ENCODE data around the gene PPM1H.

PPM1H gene

GRCh38 chr12:62631471-62632410 is 303.2 kb downstream of the PPM1H start:
- no peak for DNase-seq

GRCh38 chr12:62629971-62630739 is 304.8 kb downstream of the PPM1H start:
- peak; percentile 40 for DNase-seq

DNA sequence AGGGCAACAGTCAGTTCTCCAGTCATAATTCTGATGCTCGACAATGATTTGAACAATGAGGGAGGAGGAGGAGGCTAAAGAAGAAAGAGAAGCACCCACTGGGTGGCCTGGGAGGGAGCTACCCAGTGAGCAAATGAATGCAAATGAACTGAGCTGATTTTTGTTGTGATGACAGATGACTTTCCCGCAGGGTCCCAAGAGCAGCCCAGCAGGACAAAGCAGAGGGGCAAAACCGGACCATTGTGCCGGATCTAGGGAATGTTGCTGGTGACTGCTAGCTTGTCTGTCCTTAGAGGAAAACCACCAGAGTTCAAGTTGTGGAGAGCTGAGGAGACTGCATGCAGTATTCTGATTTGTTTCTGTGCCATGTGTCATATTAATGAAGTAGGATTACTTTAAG is 305.5 kb downstream of the PPM1H start:
- DNase-seq: no peak

DNA sequence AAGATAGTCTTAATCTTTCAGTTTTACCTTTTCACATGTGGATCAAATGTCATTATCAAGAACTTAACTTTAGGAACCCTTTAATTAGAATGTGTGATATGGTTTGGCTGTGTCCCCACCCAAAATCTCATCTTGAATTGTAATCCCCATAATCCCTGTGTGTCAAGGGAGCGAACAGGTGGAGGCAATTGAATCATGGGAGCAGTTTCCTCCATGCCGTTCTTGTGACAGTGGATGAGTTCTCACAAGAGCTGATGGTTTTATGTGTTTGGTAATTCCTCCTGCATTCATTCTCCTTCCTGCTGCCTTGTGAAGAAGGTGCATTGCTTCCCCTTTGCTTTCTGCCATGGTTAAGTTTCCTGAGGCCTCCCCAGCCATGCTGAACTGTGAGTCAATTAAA is 307.8 kb downstream of the PPM1H start:
- no peak for DNase-seq

GRCh38 chr12:62625228-62625627 is 309.7 kb downstream of the PPM1H start:
- peak; percentile 30 for DNase-seq

DNA sequence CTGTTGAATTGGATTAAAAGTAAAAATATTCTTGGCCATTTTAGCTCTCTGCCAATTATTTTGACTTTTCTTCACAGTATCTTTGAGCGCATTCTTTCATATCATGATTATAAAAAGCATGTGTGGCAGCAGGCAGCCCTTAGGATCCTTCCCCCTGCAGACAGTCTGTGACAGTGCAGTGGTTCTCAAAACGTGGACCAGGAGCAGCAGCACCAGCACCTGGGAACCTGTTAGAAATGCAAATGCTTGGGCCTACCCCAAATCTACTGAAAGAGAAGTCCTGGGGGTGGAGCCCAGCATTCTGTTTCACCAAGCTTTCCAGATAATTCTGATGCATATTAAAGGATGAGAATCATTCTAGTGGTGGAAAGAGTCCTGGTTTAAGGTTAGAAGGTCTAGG is 312.8 kb downstream of the PPM1H start:
- no peak for DNase-seq

DNA sequence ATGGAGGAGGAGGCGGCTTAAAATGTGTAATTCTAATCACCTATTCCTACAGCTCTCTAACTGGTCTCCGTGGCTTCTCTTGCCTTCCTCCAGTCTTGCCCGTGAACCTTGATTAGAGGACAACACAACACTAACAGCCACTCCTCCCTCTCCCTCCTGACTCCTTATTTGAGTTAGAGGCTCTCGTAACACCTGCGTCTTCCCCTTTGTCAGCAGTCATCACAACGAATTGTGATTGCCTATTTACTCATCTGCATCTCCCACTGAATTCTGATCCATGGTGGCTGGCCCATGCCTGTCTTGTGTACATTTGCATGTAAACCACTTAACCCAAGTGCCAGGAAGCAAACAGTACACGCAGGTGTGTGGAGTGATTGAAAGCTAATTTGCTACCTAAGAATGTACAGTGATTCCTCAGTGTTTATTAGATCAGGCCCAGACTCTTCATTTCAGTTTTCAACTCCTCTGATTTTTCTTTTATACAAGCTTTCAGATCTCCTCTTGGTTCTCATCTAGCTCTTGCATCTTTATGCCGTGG is 313.8 kb downstream of the PPM1H start:
- DNase-seq: peak; percentile 55

DNA sequence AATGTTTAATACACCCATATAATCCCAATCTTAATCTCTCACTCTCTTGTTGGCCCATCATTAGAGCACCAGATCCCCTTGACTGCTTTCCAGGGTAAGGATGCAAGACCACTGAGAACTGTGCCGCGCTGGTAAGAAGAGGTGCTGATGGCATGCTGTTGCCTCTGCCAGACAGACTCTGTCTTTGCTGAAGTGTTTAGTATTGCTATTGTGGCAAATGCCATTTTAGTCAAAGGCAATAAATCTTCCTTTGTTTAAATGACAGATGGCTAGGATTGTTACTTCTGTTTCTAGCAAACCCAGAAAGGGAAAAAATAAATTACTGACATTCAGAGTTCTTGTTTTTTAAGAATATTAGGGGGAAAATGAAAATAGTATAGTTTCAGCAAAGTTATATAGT is 316.0 kb downstream of the PPM1H start:
- DNase-seq: no peak

DNA sequence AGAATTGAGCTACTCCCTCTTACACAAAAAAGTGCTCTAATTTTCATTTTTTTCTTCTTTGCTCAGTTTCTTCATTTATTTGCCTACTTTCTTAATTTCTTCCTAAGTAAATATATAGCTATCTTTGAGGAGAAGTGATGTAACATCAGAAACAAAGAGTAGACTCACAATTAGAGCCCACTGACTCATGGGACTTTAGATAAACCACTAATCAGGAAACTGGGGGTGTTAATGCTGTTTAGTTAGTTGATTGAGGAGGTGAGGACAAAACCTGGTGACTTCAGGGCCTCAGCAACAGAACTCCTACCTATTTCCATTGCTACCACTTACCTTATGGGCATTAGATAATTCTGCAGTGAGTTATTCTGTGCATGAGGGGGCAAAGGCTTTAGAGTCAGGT is 316.6 kb downstream of the PPM1H start:
- DNase-seq: no peak

DNA sequence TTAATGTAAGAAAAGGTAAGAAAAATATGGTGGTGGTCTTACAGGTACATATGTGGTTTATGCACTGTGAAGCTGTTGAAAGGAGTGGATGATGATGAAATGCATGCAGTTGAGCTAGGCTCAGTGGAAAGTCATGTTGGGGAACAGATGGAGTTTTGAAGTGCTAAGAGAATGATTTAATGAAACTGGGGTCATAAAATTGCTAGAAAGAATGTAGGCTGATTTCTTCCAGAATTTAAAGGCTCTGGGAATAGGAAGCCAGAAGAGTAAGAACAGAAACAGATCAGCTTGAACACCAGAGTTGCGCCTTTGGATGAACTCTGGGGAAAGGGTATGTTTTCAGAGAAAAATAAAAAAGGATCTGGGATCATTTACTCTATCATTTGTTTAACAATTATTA is 321.9 kb downstream of the PPM1H start:
- no peak for DNase-seq

GRCh38 chr12:62606654-62607053 is 328.3 kb downstream of the PPM1H start:
- no peak for DNase-seq

DNA sequence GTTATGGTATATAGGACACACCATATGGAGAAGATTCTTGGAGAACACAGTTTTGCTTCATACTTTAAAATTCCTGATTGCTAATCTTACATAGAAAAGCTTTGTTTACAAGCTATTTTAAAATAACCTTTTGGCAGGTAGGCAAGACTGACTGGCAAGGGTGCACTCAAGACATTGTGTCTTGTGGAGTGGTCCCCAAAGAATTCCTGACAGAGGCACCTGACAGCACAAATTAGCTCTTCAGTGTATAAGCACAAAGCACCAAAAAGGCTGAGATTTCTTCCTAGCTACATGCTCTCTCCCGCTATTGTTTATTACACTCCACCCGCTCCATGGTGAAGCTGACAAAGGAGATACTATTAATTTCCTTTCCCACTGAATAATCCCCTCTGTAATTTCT is 329.0 kb downstream of the PPM1H start:
- DNase-seq: no peak

- no peak for DNase-seq
These were observed 330.1 kb downstream of the PPM1H start for GRCh38 chr12:62604871-62605270.

DNA sequence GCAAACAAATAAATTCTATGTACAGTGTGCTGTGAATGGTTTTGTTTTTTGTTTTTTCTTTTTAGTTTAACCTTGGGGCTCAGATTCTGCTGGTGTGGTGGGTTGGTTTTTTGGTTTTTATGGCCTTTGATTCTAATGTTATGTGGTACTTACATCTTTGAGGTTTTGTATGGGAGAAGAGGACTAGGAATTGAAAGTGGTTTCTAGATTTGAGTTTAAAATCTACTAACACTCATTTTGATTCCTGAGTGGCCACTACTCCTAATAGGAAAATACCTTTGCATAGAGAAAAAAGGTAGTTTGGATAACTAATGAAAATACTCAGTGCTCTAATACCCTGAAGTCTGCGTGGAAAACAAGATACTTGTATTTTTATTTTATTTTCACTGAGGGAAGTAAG is 330.6 kb downstream of the PPM1H start:
- DNase-seq: no peak

DNA sequence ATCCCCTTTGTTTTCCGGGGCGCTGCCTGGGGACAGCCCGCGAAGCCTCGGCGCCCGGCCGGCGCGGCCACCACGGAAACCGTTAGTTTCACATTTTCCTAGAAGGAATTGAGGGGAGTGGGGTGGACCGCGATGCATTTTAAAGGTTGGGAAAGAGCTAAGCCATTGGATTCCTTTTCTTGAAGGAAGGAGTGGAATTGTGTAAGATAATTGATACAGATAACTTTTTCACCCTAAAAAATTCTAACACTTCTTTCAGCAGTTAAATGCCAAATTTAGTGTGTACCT is 331.2 kb downstream of the PPM1H start:
- no peak for DNase-seq

DNA sequence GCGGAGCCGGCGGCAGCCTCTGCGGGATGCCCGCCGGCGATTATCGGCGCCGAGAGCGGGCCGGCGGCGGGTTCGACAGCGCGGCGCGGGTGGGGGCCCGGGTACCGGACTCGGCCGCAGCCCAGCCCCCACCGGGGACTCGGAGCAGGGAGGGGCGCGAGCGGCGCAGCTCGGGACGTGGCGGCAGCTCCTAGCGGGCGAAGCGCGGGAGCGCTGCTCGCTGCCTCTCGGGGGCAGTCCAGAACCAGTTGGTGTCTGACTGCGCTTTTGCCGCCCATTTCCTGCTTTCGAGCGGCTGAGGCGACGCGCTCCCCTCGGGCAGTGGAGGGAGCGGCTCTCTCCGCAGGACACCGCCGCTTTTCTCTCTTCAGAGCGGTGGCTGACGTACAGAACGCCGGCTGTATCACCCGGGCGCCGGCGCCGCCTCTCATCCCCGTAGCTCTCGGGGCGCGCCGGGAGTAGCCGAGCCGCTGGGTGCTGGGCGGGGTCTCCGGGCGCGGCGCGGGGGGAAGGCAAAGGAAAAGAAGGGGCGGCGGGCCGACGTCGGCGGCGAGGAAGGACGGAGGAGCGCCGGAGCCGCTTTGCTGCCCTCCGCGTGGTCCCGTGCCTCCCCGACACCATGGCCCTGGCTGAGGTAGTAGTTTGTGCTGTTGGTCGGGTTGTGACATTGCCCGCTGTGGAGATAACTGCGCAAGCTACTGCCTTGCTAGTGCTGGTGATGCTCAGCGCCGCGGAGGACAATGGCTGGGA is 331.7 kb downstream of the PPM1H start:
- peak; percentile 72 for DNase-seq

DNA sequence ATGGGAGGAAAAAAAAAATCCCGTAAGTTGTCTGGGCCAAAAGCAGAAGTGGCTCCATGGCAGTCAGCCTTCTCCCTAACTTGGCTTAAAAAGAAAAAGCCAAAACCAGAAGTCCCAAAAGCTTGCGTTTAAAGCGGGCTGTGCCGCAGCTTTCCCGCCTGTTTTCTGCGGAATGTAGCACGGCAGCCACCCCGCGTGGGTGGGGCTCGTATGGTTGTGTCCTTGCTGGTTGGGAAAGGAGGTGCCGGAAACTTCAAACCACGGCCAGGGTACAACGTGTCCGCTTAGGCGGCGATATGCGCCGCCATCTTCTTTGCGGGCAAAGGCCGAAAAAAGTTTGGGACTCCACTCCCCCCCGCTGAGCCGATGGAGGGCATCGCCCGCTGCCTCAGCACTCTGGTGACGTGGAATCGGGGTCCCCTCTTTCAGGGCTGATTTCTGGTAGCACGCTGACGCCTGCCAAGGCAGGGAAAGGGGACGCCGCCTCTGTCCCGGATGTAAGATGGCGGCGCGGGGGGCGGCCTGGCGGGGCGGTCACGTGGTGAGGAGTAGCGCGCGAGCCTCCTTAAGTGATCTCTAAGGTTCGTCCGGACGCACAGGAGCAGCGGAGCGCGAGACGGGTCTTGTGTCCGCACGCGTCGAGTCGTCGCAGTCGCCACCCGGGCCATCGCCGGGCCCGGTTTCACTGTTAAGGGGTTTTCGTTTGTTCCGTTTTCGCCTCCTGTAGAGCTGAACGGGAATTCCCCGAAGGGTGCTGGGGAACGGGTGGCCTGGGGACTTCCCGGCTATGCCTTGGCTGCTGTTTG is 332.5 kb downstream of the PPM1H start:
- peak; percentile 87 for DNase-seq

- no peak for DNase-seq
These were observed 333.2 kb downstream of the PPM1H start for GRCh38 chr12:62601765-62602164.

- DNase-seq: no peak
These were observed 335.0 kb downstream of the PPM1H start for GRCh38 chr12:62599854-62600437.

DNA sequence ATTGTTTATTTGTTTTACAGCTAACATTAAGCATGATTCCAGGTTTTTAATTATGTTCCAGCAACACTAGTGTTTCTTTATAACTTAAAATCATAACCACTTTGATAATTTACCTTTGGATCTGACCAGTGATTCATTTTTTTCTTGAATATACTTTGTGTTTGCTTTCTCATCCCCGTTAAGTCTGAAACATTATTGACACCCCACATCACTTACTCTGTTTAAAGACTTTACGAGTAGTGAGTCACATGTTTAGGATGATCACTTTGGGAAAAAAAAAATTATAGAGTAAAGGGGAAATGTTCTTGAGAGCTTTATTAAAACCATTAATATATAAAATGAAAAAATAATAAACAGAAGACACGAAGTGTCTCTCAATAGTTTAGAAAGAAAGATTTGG is 336.1 kb downstream of the PPM1H start:
- no peak for DNase-seq

GRCh38 chr12:62597253-62597652 is 337.7 kb downstream of the PPM1H start:
- DNase-seq: no peak

Measured in NCI-H2107 (cell line).